ENCODE results near the gene PGLYRP4. TPM values are rescaled to one million over a fixed set of nuclear protein-coding genes. Genes with fewer than 3 reads are reported as not detected.

PGLYRP4 gene
- total RNA-seq, 6 experiments from 2014 or later: not detected

DNA sequence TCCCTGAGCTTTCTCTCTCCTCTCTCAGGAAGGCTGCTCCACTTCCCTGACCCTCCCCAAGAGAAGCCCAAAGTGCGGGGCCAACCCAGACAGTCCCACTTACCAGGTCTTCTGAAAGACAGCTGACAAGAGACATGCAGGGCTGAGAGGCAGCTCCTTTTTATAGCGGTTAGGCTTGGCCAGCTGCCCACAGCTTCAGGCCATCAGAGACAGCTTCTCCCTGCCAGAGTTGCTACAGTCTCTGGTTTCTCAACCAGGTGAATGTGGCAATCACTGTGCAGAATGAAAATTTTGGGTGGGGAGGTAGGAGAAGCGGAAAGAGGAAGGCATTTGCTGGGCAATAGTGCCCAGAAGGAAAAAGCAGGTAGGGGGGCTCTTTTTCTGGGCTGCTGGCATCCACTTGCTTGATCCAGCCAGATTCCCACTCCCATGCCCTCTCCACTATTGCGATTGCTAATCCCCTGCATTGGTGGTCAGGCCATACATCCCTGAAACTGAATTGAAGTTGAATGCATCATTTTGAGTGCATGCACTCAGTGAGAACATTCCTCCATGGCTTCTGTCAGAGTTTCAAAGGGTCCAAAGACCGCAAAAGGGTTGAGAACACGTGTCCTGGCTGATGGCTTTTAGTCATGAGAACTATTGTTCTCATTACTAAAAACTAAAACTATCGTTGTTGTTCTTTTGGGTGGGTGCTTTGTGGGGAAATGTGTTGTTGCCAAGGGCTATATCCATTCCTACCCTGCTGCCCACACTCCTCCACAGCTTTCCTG lies 42.5 kb upstream of the PGLYRP4 start, which contains the start of gene S100A8:
Gene S100A8, minus strand, starts transcription at position 136 of the 773 bp plus-strand sequence. CDS start 538 bp downstream, outside the sequence.
- Mint-ChIP-seq H3K27ac (no peak within 1 kb of the TSS), H3K9me3 (no peaks in the 10 kb centered on the region), H3K36me3 (ENCODE audit: low read depth) (no peaks in the 10 kb centered on the region), H3K4me3 (no peak within 1 kb of the TSS), H3K4me1 (ENCODE audit: low read depth) (no peaks in the 10 kb centered on the region), H3K27me3 (ENCODE audit: insufficient read depth) (peaks cover 20% of the 10 kb centered on the region)
- DNase-seq: no peak
- TF ChIP-seq, protein P1, sequence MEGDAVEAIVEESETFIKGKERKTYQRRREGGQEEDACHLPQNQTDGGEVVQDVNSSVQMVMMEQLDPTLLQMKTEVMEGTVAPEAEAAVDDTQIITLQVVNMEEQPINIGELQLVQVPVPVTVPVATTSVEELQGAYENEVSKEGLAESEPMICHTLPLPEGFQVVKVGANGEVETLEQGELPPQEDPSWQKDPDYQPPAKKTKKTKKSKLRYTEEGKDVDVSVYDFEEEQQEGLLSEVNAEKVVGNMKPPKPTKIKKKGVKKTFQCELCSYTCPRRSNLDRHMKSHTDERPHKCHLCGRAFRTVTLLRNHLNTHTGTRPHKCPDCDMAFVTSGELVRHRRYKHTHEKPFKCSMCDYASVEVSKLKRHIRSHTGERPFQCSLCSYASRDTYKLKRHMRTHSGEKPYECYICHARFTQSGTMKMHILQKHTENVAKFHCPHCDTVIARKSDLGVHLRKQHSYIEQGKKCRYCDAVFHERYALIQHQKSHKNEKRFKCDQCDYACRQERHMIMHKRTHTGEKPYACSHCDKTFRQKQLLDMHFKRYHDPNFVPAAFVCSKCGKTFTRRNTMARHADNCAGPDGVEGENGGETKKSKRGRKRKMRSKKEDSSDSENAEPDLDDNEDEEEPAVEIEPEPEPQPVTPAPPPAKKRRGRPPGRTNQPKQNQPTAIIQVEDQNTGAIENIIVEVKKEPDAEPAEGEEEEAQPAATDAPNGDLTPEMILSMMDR (IDR thresholded peaks at IDR 0.05): no peak

DNA sequence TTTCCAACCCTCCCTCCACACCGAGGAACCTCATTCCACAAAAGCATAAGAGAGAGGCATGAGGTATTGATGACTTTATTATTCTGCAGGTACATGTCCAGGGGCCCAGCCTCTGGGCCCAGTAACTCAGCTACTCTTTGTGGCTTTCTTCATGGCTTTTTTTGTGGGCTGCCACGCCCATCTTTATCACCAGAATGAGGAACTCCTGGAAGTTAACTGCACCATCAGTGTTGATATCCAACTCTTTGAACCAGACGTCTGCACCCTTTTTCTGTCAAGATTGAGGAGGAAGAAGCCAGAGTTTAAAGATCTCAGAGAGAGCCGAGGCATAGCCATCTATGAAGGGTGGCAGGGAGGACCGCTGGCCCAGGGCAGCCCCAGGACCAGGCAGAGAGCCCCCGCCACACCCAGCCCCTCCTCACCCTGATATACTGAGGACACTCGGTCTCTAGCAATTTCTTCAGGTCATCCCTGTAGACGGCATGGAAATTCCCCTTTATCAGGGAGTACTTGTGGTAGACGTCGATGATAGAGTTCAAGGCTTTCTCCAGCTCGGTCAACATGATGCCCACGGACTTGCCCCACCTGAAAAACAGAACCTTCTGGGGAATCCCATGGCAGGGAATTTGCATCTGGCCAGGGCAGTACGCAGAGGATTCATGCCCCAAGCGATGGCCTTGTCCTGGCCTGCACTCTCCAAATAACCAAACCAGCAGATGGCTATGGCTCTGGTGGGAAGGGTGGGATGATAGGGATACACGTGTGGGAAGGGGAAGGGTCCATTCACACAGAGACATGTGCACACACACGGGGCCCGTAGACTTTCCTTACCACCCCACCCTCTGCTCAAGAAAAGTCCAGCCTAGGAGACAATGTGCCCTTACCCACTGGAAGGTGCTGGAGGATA lies 41.6 kb upstream of the PGLYRP4 start:
- peaks cover 22% of the 10 kb centered on the region for H3K27me3 Mint-ChIP-seq (ENCODE audit: insufficient read depth)
- no peaks in the 10 kb centered on the region for H3K36me3 Mint-ChIP-seq (ENCODE audit: low read depth)
- TF ChIP-seq, protein P1 (IDR thresholded peaks at IDR 0.05): no peak
- no peak for DNase-seq
- H3K27ac Mint-ChIP-seq: no peak overlapping the region
- H3K4me1 Mint-ChIP-seq (ENCODE audit: low read depth): no peaks in the 10 kb centered on the region
- H3K4me3 Mint-ChIP-seq: no peak overlapping the region
- no peaks in the 10 kb centered on the region for H3K9me3 Mint-ChIP-seq

DNA sequence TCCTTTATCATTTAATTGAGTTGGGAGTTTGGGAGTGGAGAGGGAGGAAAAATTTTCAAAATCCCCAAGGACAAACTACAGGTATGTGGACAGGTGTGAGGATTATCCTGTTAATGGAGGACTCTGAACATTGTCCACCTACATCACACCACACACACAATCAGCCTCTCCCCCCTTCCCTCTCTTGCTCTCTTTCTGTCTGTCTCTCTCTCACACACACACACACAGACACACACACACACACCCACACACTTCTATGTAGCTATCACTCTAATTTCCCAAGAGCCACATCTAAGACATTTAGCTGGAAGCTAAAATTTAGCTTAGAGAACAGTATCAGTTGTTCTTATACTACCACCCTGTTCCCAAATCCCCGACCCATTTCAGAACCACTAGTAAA lies 40.8 kb upstream of the PGLYRP4 start:
- no peak overlapping the region for H3K27ac Mint-ChIP-seq
- H3K4me3 Mint-ChIP-seq: no peak overlapping the region
- H3K9me3 Mint-ChIP-seq: no peaks in the 10 kb centered on the region
- DNase-seq: no peak
- no peaks in the 10 kb centered on the region for H3K36me3 Mint-ChIP-seq (ENCODE audit: low read depth)
- TF ChIP-seq, protein P1 (IDR thresholded peaks at IDR 0.05): no peak
- no peaks in the 10 kb centered on the region for H3K4me1 Mint-ChIP-seq (ENCODE audit: low read depth)
- H3K27me3 Mint-ChIP-seq (ENCODE audit: insufficient read depth): peaks cover 19% of the 10 kb centered on the region

DNA sequence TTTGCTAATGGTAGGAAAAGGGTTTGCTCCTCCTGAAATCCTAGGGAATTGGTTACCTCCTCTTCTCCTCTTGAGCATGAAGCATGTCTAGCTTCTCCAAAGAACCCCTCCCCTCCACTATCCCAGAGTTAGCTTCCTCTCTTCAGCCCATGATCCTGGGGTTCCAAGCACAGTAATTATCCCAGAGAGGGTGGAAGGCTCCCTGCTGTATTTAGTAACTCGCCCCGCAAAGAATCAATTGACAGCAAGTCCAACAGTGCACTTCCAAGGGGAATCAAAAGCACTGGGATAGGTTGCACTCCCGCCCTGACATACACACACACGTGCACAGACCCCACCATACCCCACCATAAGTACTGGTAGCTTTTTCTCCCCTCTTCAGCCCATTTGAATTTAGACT lies 39.1 kb upstream of the PGLYRP4 start:
- peaks cover 19% of the 10 kb centered on the region for H3K27me3 Mint-ChIP-seq (ENCODE audit: insufficient read depth)
- no peak overlapping the region for H3K27ac Mint-ChIP-seq
- DNase-seq: no peak
- no peaks in the 10 kb centered on the region for H3K9me3 Mint-ChIP-seq
- H3K4me1 Mint-ChIP-seq (ENCODE audit: low read depth): no peaks in the 10 kb centered on the region
- H3K36me3 Mint-ChIP-seq (ENCODE audit: low read depth): no peaks in the 10 kb centered on the region
- TF ChIP-seq, protein P1 (IDR thresholded peaks at IDR 0.05): no peak
- no peak overlapping the region for H3K4me3 Mint-ChIP-seq

DNA sequence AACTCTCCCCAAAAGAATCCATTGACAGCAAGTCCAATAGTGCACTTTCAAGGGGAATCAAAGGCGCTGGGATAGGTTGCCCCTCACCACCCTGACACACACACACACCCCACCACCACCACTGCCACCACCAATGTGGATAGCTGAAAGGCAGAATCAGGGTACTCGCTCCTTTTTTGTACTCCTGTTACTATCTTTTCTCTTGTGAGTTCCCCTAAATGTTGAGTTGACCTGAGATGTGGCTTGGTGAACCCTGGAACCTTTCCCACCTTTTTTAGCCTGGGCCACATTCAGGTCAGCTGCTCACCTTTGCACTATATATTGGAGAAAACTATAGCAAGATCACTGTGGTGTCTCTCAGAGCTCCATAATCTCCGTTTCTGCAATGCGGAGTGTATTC lies 38.4 kb upstream of the PGLYRP4 start:
- Mint-ChIP-seq H3K4me1 (ENCODE audit: low read depth) (no peaks in the 10 kb centered on the region), H3K9me3 (no peaks in the 10 kb centered on the region), H3K27ac (no peak overlapping the region), H3K27me3 (ENCODE audit: insufficient read depth) (peaks cover 19% of the 10 kb centered on the region), H3K36me3 (ENCODE audit: low read depth) (no peaks in the 10 kb centered on the region), H3K4me3 (no peak overlapping the region)
- no peak for DNase-seq
- TF ChIP-seq, protein P1 (IDR thresholded peaks at IDR 0.05): no peak

Measured in HFFc6 (cell line).